EL (cell line): ENCODE data around the gene RBM8A.
A peak's percentile ranks its signal among the peaks of the same experiment; 100 is the strongest.
"Not testable (repeated sequence)": the region's sequence is repeated elsewhere in the genome, so short reads cannot be mapped to it uniquely, and the experiment has no call there.

ENCODE experiments used
- DNase-seq: peaks from one replicate; pipeline ENCODE4 v3.0.0-alpha.2; 2016

Gene RBM8A

DNA sequence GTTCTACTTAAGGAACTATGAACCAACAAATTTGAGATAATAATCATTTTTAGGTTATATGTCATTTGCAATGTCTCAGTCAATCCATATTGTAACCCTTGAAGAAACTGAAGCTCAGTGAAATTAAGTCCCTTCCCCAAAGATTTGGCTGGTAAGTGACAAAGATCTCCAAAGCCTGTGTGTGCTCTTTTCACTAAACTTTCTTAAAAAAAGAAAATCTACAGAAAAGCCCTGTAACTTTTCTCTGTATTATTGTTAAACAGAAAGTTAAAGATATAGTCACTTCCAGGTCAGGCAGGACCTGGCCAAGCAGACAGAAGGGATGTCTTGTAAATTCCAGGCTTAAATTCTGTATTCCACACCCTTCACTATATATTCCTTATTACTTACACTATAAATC, 29.1 kb upstream of the RBM8A start:
- DNase-seq: no peak

DNA sequence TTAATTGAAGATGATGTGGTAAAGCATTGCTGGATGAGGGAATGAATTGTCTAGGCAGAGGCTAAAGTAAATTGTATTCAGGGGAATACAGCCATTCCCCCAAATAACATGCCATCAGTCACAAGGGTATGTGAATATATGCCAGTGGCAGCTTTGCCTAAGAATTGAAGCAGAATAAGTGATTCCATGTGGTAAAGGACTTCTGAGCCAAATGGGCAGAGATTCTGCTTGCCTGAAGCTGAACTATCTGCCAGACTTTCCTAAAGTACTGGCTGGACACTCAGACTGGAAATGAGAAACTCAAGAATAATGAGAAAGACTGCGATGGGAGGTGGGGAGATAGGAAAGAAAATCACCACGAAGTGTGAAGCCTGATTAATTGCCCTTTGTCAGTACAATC, 28.2 kb upstream of the RBM8A start:
- DNase-seq: no peak

DNA sequence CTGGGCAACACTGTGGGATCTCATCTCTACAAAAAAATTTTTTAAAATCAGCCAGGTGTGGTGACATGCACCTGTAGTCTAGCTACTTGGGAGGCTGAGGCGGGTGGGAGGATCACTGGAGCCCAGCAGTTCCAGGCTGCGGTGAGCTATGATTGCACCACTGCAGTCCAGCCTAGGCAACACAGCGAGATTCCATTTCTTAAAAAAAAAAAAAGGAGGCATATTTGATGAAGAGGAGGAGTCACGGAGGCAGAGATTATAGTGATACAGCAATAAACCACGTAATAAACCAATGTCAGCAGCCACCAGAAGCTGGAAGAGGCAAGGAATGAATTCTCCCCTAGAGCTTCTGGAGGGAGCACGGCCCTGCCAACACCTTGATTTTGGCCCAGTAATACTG, 26.6 kb upstream of the RBM8A start:
- no peak for DNase-seq

DNA sequence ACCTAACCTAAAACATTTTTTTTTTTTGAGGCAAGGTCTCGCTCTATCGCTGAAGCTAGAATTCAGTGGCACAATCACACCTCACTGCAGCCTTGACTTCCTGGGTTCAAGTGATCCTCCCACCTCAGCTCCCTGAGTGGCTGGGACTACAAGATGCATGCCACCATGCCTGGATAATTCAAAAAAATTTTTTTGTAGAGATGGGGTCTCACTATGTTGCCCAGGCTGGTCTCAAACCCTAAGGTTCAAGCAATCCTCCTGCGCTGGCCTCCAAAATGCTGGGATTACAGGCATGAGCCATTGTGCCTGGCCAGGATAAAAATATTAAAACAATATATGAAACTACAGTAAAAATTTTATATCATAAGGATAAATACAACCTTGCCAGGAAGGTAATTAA, 25.6 kb upstream of the RBM8A start:
- no peak for DNase-seq

DNA sequence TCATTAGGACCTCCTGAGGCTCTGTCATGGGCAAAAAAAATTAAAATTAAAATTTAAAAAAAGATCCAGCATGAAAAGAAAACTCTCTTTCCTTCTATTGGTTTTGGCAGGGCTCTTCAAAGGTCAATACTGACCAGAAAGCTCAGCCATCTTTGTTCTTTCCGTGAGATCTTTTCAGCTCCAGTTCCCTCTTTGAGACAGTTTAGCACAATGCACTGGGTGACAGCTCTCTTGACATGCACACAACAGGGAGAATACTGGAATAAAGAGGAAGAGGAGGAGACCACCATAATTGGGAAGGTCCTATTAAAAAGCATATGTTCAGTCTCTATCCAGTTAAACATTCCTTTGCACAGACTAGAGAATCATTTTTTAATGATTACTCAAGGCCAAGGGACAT, 24.2 kb upstream of the RBM8A start:
- DNase-seq: no peak

DNA sequence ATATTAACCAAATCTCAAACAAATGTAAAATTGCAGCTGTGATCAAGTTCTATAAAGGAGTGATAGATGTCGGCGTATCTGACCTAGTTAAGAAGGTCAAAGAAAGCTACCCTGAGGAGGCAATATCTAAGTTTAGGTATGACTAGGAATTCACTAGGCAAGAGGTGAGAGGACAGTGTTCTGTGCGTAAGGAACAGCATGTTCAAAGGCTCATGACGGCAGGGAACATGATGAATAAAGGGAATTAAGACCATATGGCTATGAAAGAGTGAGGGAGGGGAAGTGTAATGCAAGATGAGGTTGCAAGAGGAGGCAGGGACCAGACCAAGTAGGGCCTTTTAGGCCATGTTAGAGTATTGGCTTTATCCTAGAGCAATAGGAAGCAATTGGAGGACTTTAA, 21.9 kb upstream of the RBM8A start:
- DNase-seq: no peak

DNA sequence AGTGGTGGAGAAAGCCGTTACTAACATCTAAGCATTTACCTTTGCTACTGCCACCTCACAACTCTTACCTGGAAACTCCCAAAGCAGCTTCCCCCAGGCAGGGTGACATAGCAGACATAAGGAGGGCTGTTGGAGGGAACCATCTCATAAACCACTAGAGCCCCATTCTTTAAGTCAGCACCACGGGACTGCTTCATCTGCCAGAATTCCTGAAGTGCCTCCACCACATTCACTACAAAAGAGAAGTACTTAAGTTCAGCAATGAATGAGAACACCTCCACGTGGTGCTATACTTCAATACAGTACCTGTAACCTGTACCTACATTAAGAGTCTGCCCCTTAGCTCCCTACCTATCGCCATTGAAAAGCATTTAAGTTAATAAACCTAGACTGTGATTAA, 20.3 kb upstream of the RBM8A start:
- no peak for DNase-seq

DNA sequence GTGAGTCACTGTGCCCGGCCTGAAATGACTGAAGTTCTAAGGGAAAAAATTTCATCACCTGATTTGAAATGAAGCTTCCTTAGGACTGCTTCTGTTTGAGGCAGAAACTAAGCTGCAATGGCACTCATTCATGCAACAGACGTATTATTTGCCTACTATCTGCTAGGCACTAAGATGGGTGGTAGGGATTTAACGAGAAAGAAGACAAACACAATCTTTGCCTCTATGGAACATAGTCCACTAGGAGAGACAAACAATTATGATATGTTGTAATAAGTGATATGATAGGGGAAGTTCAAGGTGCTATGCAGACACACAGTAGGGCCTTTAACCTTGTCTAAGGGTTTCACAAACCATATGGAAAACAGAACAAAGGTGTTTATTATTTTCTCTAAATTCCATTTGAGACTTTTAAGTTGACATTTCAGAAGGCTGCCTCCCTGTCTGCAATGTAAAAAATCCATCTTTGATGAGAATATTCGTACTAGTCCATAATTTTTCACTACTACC, 19.2 kb upstream of the RBM8A start:
- DNase-seq: no peak

DNA sequence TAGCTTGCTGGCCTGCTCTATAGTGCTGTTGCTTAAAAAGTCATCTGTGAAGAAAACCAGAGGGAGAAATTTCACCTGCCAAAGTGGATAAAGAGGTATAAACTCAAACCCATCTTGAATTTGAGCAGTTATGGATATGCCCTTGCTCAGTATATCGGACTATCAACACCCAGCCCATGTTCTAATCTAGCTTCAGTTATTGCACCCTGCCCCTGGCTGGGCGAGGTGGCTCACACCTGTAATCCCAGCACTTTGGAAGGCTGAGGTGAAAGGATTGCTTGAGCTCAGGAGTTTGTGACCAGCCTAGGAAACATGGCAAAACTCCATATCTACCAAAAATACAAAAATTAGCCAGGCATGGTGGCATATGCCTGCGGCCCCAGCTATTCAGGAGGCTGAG, 17.2 kb upstream of the RBM8A start:
- no peak for DNase-seq

DNA sequence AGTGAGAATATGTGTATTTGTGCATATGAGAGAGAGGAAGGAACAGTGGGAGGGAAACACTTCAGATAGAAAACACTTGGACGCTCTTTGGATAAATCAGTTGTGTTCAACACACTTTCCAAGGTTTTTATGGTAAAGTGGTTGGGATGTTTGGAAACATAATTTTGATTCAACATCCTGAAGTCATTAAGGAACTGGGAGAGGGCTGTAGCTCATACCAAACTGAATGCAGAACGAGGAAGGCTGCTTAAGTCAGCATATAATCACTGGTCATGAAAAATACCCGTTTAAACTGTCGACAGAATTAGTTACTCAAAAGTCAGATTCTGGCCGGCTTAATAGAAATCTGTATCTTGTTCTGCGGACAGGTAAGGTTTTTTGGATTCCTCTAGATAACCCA, 15.6 kb upstream of the RBM8A start:
- DNase-seq: no peak

DNA sequence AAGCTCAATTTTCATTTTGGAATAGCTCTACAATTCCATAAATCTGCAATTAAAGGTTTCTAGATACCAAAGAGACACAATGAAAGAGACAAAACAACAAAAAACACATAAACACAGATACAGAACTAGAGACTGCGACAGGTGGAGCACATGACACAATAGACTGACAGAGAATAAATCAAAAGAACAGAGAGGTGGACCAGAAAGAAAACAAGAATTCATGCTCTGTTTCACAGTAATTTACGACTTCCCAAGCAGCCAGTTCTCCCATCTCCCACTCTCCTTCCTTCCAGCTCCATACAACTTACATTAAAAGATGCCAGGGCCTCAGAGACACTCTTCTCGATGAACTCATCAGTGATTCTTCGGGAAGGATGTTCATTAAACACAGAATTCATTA, 15.1 kb upstream of the RBM8A start:
- DNase-seq: no peak

DNA sequence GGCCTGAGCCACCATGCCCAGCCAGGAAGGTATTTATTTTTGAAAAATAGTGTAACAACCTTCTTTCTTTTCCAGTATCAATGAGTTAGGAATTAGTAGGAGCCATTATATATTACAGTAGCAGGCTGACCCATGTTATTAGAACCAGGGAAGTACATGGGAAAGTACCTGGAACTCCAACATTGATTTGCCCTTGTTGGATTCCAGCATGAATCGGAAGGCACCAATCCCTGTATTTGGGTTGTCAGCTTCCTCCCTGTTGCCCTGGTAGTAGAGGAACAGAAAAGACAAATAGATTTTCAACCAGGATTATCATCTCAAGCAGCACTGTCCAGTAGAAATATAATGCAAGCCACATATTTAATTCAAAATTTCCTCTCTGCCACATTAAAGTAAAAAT, 10.2 kb upstream of the RBM8A start:
- no peak for DNase-seq

DNA sequence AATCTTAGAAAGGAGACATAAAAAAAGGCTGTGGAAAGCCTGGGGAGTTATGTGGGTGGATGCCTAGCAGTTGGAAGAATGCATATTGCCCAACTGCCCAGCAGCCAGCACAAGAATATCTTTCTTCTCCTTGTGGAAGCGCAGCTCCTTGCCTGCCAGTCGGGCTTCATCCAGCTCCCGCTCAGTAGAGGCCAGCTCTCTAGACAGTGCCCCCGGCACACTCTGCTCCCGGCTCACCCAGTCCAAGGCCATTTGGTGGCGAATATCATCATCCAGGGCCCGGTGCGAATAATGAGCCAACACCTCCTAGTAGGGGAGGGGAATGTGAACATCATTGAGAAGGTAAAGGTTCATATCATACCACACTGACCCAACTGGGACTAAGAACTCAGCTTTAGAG, 9.0 kb upstream of the RBM8A start:
- DNase-seq: no peak

DNA sequence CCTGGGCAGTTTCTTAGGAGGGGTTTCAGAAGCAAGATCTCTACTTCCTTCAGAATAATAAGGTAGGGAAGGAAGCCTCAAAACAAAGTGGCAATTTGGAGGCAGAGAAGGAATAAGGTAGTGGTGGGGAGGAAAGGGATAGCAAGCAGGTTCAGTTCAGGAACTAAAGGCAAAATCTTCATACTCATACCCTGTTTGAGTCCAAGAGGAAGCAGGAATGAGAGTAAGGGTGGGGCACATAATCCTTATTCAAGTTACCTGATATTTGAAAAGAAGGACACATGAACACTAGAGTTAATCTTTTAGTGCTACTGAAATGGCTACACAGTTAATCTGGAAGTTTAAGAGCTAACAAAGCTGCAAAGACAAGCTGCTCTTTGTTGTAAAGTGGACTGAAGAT, 8.4 kb upstream of the RBM8A start:
- DNase-seq: no peak

DNA sequence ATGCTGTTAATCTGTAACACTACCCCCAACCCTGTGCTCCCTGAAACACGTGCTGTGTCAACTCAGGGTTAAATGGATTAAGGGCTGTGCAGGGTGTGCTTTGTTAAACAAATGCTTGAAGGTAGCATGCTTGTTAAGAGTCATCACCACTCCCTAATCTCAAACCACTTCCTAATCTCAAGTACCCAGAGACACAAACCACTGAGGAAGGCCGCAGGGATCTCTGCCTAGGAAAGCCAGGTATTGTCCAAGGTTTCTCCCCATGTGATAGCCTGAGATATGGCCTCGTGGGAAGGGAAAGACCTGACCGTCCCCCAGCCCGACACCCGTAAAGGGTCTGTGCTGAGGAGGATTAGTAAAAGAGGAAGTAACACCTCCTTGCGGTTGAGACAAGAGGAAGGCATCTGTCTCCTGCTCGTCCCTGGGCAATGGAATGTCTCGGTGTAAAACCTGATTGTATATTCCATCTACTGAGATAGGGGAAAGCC, 5.3 kb upstream of the RBM8A start:
- not testable (repeated sequence) for DNase-seq

DNA sequence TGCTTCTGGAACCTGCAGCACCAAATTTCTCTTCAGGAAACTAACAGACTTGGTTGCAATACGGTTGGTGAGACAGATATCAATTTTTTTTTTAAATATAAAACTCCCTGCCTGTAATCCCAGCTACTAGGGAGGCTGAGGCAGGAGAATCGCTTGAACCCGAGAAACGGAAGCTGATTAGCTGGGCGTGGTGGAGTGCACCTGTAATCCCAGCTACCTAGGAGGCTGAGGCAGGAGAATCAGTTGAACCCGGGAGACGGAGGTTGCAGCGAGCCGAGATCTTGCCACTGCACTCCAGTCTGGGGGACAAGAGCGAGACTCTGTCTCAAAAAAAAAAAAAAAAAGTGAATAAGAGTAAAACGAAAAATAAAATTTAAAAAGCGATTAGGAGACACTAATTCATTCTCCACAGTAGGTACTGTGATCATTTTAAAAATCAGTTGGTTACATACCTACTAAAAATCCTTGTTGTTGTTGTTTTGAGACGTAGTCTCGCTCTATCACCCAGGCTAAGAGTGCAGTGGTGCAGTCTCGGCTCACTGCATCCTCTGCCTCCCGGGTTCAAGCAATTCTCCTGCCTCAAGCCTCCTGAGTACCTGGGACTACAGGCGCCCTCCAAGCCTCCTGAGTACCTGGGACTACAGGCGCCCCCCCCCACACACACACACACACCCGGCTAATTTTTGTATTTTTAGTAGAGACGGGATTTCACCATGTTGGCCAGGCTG, 796 bp upstream of the RBM8A start:
- DNase-seq: no peak

DNA sequence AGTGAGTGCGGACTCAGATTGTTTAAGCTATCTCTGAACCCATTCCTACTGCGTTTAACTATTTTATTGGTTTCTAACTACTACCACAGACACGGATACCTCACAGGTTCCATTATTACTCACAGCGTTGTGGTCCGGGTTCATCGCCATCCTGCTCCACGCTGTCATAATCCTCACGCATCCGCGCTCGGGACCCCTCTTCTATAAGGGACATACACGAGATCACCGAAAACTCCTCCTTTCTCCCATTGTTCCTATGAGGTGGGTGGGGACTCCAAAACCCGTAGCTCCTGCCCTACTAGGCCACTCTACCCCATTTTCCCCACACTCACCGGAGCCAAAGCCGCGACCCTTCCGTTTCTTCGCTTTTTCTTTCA, 610 bp downstream of the RBM8A start:
- DNase-seq: no peak

DNA sequence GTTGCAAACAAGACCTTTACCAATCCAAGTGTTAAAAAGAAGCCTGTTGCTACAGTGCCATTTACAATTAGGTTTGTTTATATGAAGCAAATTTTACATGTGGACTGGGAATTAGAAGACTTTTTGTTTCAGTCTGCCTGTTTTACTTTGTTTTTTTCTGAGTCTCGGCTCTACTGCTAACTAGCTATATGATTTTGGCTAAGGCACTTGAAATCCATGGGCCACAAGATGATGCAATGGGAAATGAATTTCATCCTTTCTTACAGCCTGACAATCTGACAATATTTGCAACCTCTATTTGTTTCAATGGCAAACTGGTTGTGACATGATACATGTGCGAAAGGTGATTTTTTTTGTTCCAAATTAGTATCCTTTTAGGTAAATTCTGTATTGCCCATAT, 5.0 kb downstream of the RBM8A start:
- no peak for DNase-seq

DNA sequence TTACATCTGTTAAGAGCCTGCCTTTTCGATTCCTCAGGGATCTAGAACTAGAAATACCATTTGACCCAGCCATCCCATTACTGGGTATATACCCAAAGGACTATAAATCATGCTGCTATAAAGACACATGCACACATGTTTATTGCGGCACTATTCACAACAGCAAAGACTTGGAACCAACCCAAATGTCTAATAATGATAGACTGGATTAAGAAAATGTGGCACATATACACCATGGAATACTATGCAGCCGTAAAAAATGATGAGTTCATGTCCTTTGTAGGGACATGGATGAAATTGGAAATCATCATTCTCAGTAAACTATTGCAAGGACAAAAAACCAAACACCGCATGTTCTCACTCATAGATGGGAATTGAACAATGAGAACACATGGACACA, 7.0 kb downstream of the RBM8A start:
- not testable (repeated sequence) for DNase-seq

DNA sequence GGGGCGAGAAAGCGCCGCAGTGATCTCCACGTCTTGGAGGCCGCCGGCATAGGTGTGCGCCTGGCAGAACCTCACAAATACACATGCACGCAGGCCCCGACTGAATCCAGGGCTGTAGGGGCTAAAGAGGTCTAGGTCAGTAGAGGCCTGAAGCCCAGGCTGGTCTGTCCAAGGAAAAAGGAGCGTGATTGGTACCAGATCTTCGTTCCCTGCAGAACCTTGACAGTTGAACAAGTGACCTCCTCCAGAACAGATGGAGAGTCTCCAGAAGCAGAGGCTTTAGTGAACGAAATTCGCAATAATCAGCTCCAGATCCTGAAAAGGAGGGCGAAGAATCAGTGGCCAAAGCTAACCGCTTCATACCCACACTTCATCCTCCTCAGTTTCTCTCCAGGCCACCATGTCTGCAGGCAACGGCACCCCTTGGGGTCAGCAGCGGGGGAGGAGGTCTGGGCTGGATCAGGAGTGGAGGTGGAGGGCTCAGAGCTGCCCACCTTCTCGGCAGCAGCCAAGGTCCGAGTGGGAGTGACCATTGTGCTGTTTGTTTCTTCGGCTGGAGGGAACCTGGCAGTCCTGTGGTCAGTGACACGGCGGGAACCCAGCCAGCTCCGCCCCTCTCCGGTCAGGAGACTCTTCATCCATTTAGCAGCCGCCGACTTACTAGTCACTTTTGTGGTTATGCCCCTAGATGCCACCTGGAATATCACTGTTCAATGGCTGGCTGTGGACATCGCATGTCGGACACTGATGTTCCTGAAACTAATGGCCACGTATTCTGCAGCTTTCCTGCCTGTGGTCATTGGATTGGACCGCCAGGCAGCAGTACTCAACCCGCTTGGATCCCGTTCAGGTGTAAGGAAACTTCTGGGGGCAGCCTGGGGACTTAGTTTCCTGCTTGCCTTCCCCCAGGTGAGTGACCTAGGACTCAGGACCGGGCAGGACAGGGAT, 8.0 kb downstream of the RBM8A start:
- peak; percentile 58 for DNase-seq

DNA sequence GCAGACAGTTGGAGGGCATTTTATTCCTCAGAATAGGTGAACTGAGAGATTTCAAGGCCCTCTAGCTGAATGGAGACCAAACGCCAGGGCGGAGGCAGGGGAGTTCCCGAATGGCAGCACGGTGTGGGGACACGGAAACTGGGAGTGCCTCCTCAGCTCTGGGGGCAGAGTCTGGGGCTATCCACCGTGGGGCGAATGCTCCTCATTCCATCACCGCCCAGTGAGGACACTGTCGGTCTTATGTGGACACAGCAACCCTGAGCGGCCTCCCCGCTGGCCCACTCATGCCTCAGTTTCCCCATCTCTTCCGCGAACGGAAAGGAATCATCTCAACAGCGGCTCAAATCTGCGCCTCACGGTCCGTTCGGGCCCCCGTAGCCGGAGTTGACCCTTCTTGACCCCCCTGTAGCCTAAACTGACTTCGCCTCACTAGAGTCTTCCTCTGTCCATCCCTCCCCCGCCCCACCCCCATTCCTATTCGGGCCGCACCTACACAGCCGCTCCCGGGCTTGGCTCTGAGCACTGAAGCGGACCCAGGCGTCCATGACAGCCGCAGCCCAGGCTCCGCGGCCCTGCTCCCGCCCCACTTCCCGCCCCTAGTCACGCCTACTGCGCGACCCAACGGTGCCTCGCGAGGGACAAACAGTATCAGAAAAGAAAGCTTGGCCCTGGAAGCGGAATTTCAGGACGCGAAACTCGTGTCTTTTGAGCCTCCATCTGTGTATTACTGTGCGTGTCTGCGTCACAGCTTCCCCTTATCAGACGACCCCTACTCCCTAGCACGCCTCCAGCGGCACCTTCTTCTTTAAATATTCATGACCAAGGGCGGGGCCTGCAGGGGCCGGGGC, 8.9 kb downstream of the RBM8A start, which contains the start of gene PEX11B:
TSS of gene PEX11B (minus strand) at position 574 of the 848 bp plus-strand sequence. CDS start at position 545, 29 bp downstream.
- peak; percentile 83 for DNase-seq

DNA sequence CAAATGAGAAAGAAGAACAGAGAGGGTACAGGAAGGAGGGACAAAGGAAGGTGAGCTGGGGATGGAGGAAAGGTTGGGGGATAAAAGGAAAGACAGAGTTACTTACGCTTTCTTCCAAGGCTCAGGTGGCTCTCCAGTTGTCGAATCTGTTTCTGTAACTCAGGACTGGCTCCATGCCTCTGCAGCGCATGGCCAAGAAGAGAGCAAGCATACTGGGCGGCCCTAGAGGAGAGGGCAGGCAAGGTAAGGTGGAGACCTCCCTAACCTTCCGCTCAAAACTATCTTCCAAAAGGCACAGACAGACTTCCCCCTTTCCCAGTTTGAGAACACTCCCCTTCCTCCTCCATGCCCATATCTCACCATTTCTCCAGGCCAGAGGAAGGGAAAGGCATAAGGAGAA, 9.7 kb downstream of the RBM8A start:
- no peak for DNase-seq

DNA sequence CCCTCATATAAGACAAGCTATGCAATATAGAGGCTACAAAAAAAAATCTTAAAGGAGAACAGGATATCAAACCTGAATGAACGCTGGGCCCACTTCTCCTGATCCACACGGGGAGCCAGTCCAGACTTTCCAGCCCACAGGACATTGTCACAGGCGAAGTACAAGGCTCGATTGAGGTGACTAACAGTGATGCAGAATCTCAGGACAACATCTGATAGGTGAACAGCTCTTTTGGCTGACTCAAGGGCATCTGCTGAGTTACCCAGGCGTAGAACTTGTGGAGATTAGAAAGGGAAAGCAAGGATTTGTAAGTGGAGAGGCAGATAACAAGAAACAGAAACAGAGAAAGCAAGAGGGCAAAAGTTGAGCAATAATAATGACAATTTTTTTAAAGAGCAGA, 10.5 kb downstream of the RBM8A start:
- no peak for DNase-seq
